Stimulated activated CD4-positive, alpha-beta T cell treated with anti-CD3 and anti-CD28 coated beads, Interleukin-1b, Interleukin-23, amount 100 ng/mL, for 48 hours (primary cell): ENCODE results near the gene RHOD.
A peak's percentile ranks its signal among the peaks of the same experiment; 100 is the strongest.

Experiments
- DNase-seq: peaks from one replicate; pipeline ENCODE4 v3.0.0-alpha.2; 2020

Gene RHOD

GRCh38 chr11:67032830-67033551 lies 23.7 kb upstream of the RHOD start:
- no peak for DNase-seq

- DNase-seq: no peak
Measured at GRCh38 chr11:67033661-67034166, 22.9 kb upstream of the RHOD start.

- DNase-seq: no peak
Measured at GRCh38 chr11:67034350-67034749, 22.3 kb upstream of the RHOD start.

- no peak for DNase-seq
Measured at GRCh38 chr11:67040147-67040546, 16.5 kb upstream of the RHOD start.

- DNase-seq: no peak
Measured at GRCh38 chr11:67041602-67042001, 15.0 kb upstream of the RHOD start.

- no peak for DNase-seq
Measured at GRCh38 chr11:67043572-67044349, 12.9 kb upstream of the RHOD start.

- no peak for DNase-seq
Measured at GRCh38 chr11:67044496-67044895, 12.2 kb upstream of the RHOD start.

GRCh38 chr11:67045314-67045713 lies 11.3 kb upstream of the RHOD start:
- DNase-seq: no peak

GRCh38 chr11:67048515-67049130 lies 8.0 kb upstream of the RHOD start:
- no peak for DNase-seq

GRCh38 chr11:67050139-67050538 lies 6.5 kb upstream of the RHOD start:
- no peak for DNase-seq

- DNase-seq: no peak
Measured at GRCh38 chr11:67051180-67051893, 5.3 kb upstream of the RHOD start.

- DNase-seq: no peak
Measured at GRCh38 chr11:67051945-67052488, 4.6 kb upstream of the RHOD start.

GRCh38 chr11:67052891-67053290 lies 3.8 kb upstream of the RHOD start:
- no peak for DNase-seq

- peak; percentile 47 for DNase-seq
Measured at GRCh38 chr11:67053896-67054329, 2.7 kb upstream of the RHOD start.

GRCh38 chr11:67054346-67054835 lies 2.3 kb upstream of the RHOD start:
- no peak for DNase-seq

- peak; percentile 35 for DNase-seq
Measured at GRCh38 chr11:67054836-67055523, 1.7 kb upstream of the RHOD start.

GRCh38 chr11:67055812-67056211 lies 835 bp upstream of the RHOD start:
- no peak for DNase-seq

- no peak for DNase-seq
Measured at GRCh38 chr11:67057205-67057672, 592 bp downstream of the RHOD start.

GRCh38 chr11:67058506-67058905 lies 1.9 kb downstream of the RHOD start:
- no peak for DNase-seq

- DNase-seq: no peak
Measured at GRCh38 chr11:67059671-67060070, 3.0 kb downstream of the RHOD start.

GRCh38 chr11:67060111-67060522 lies 3.5 kb downstream of the RHOD start:
- DNase-seq: no peak
